HG02763 (cell line): ENCODE measurements around the gene MTA1.

Experiments
- ATAC-seq: cut with Tn5 transposase; IDR thresholded peaks from one replicate; pipeline ENCODE4 v1.9.1; 2021; ENCODE audit warnings: mild to moderate bottlenecking, moderate library complexity; ENCODE audit not compliant: unreplicated experiment

MTA1 gene

DNA sequence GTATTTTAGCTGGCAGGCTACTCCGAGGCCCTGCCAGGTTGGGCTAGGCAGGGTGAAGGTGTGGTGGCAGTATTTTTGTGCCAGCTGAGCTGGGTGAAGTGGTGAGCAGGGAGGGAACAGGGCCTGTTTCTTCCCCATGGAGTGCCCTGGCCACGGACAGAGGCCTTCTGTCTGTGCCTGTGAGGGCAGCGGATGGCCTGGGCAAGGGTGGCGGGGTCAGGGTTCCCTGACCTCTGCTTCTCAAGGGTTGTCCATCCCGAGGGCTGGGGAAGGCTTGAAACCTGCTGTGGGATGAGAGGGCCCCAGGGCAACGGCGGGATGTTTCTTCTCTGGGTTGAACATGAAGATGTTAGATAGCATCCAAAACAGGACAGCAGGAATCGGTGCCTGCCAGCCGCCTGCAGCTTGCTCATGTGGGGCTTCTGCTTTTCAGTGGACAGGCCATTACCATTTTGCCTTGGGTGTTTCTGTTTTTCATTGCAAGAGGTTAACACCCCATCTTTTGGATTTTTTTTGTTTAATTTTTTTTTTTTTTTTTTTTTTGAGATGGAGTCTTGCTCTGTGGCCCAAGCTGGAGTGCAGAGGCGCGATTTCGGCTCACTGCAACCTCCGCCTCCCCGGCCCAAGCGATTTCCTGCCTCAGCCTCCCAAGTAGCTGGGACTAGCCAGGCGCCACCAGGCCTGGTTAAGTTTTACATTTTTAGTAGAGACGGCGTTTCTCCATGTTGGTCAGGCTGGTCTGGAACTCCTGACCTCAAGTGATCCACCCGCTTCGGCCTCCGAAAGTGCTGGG, 3.3 kb downstream of the MTA1 start:
- ATAC-seq: no peak

DNA sequence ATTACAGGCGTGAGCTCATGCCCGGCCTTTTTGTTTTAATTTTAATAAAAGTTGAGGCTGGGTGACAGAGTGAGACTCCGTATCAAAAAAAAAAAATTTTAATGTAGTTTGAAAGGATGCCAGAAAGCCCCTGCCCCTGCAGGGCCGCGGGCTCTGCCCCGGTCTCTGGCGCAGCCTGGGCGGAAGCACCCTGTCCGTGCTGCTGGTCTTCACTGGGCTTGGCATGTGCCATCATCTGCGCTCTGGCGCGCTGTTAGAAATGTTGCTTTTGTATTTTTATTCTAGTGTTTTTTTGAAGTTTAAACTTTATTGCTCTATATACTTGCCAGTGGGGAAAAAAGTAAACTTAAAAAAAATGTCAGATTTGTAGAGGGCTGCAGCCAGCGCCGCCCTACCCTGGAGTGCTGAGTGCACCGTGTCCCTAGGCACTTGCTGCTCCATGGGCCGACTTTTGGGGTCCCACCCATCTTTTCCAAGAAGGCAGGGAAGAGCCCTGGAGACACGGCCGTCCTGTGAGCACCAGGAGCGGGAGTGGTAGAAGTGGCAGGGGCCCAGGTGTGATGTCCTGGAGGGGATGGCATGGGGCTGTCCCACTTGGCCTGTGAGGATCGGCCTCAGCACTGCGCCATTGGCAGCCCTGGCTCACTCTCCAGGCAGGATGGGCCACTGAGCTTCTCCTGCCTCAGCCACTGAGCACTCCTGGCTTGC, 4.0 kb downstream of the MTA1 start:
- ATAC-seq: no peak

GRCh38 chr14:105424861-105425260, 5.2 kb downstream of the MTA1 start:
- no peak for ATAC-seq

GRCh38 chr14:105425823-105426247, 6.2 kb downstream of the MTA1 start:
- ATAC-seq: no peak

GRCh38 chr14:105426416-105427130, 6.9 kb downstream of the MTA1 start:
- no peak for ATAC-seq

DNA sequence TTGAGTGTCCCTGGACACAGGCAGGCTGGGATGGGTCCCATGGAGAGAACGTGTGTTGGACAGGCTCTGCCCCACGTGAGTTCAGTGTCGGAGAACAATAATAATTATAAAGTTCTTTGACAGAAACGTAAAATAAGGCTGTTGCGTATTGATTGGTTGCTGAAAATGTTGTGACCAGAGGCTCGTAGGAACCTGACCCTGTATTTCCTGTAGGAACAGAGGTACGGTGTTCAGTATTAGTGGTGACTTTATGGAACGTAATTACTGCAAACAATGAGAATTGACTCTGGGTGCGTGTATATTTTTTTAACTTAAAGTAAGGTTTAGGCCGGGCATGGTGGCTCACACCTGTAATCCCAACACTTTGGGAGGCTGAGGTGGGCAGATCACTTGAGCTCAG, 7.8 kb downstream of the MTA1 start:
- no peak for ATAC-seq

GRCh38 chr14:105427936-105428485, 8.4 kb downstream of the MTA1 start:
- no peak for ATAC-seq

GRCh38 chr14:105430042-105430441, 10.4 kb downstream of the MTA1 start:
- ATAC-seq: no peak

- no peak for ATAC-seq
These were observed 10.9 kb downstream of the MTA1 start for GRCh38 chr14:105430565-105430964.

GRCh38 chr14:105431256-105431655, 11.6 kb downstream of the MTA1 start:
- no peak for ATAC-seq

- ATAC-seq: no peak
These were observed 13.0 kb downstream of the MTA1 start for GRCh38 chr14:105432657-105433056.

GRCh38 chr14:105433161-105433605, 13.6 kb downstream of the MTA1 start:
- ATAC-seq: no peak

GRCh38 chr14:105436402-105436801, 16.8 kb downstream of the MTA1 start:
- no peak for ATAC-seq

DNA sequence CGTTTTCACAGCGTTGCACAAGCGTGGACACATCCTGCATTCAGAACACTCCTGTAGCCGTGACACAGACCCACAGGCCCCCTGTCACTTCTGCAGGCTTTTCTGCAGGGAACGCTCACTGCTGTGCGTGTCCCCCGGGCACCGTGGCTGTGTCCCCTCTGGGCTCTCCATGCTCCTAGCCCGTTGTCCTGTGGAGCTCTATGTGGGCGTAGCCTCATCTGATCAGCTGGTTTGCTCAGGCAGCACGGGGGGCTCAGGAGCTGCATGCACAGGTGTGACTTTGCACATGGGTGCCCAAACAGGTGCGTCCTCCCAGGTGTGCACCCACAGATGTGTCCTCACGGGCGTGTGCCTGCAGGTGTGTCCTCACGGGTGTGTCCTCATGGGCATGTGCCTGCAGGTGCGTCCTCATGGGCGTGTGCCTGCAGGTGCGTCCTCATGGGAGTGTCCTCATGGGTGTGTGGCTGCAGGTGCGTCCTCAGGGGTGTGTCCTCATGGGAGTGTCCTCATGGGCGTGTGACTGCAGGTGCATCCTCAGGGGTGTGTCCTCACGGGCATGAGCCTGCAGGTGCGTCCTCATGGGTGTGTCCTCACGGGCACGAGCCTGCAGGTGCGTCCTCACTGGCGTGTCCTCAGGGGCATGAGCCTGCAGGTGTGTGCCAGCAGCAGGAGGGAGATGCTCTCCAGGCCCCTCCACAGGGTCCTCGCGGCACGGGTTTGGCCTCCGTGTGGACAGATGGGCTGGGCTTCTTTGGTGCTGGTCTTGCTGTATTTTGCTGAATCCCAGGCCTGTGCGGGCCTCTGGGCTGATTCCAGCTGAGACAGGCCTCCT, 17.5 kb downstream of the MTA1 start:
- no peak for ATAC-seq

GRCh38 chr14:105437723-105438500, 18.3 kb downstream of the MTA1 start:
- ATAC-seq: no peak

DNA sequence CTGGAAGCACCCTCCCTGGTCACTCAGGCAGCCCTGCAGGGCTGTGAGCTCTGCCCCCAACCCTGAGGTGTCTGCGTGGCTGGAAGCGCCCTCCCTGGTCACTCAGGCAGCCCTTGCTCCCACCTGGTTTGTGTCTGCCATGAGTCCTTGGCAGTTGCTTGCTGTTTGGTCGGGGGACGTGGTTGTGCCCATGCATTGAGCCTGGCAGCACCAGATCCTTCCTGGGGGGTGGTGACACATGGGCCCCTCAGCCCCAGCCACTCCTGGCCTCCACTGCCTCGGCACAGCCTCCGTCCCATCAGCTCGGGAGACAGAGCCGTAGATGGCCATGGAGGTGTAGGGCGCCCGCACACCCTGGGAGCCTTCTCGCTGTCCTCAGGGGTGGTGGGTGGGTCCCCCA, 19.6 kb downstream of the MTA1 start:
- ATAC-seq: no peak

GRCh38 chr14:105439710-105440553, 20.3 kb downstream of the MTA1 start:
- no peak for ATAC-seq

DNA sequence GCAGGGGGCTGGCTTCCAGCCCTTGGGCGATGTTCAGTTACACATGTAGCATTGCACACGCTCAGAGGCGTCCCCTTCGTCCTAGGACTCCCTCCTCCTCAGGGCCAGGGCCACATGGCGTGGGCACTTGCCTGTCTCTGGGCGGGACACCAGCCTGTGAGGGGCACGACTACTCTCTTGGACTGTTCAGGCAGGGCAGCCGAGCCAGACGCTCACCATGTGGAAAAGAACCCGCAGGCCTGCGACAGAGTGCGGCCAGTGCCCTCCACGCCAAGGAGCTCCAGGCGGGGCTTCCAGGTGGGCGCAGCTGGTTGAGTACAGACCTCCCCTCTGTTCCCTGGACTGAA, 20.9 kb downstream of the MTA1 start:
- ATAC-seq: no peak

GRCh38 chr14:105440992-105441391, 21.4 kb downstream of the MTA1 start:
- ATAC-seq: no peak
